Mesothelial cell of epicardium (in vitro differentiated cells): ENCODE results near the gene MAB21L4. TPM values are rescaled to one million over a fixed set of nuclear protein-coding genes. Genes with fewer than 3 reads are reported as not detected.

ENCODE experiments used
- DNase-seq, 2 experiments: peaks; one replicate each; pipeline ENCODE4 v3.0.0; 2021; ENCODE audit warnings: low spot score in 2 of 2; ENCODE audit not compliant: unreplicated experiment in 2 of 2
- H3K27ac Mint-ChIP-seq: 2 replicates; pipeline ENCODE4 v1.8.0; 2021; ENCODE audit warnings: mixed read lengths
- H3K27me3 Mint-ChIP-seq: 2 replicates; pipeline ENCODE4 v1.8.0; 2021; ENCODE audit warnings: low read depth, mixed read lengths
- H3K36me3 Mint-ChIP-seq: 2 replicates; pipeline ENCODE4 v1.8.0; 2021; ENCODE audit warnings: mixed read lengths
- H3K4me1 Mint-ChIP-seq: 2 replicates; pipeline ENCODE4 v1.8.0; 2021; ENCODE audit warnings: mixed read lengths
- H3K4me3 Mint-ChIP-seq: 2 replicates; pipeline ENCODE4 v1.8.0; 2021; ENCODE audit warnings: mild to moderate bottlenecking, moderate library complexity, mixed read lengths
- H3K9me3 Mint-ChIP-seq: 2 replicates; pipeline ENCODE4 v1.8.0; 2021; ENCODE audit warnings: mixed read lengths
- CTCF ChIP-seq: fragments of 200-600 bp; sonication (generic); IDR thresholded peaks from one replicate; pipeline ENCODE4 v1.5.0; 2021; ENCODE audit warnings: antibody characterized with exemption; ENCODE audit not compliant: unreplicated experiment
- total RNA-seq: library from RNA; stranded (reverse); gene quantifications from 3 replicates; pipeline ENCODE4 v1.2.1, GENCODE V29; 2021

Gene MAB21L4
- total RNA-seq, 1 donor from 2014 or later: 2.4 TPM

- Mint-ChIP-seq H3K27me3 (peaks cover 18% of the 10 kb centered on the region), H3K36me3 (no peaks in the 10 kb centered on the region), H3K27ac (no peak overlapping the region), H3K4me3 (no peak overlapping the region), H3K4me1 (peaks cover 8% of the 10 kb centered on the region), H3K9me3 (no peaks in the 10 kb centered on the region)
- no peak for TF ChIP-seq CTCF
- DNase-seq: peak; percentile 14 to 36
These were observed 21.8 kb upstream of the MAB21L4 start for GRCh38 chr2:240917684-240918257.

GRCh38 chr2:240917009-240917683 is 21.2 kb upstream of the MAB21L4 start:
- peaks cover 8% of the 10 kb centered on the region for H3K4me1 Mint-ChIP-seq
- H3K27ac Mint-ChIP-seq: no peak overlapping the region
- peak in 1 of 2 experiments; percentile 19 for DNase-seq
- peaks cover 20% of the 10 kb centered on the region for H3K27me3 Mint-ChIP-seq
- no peak for TF ChIP-seq CTCF
- H3K9me3 Mint-ChIP-seq: no peaks in the 10 kb centered on the region
- H3K36me3 Mint-ChIP-seq: no peaks in the 10 kb centered on the region
- H3K4me3 Mint-ChIP-seq: no peak overlapping the region

- TF ChIP-seq CTCF: no peak
- DNase-seq: peak; percentile 34 to 66
- Mint-ChIP-seq H3K27ac (no peak overlapping the region), H3K4me1 (peaks cover 8% of the 10 kb centered on the region), H3K27me3 (peaks cover 24% of the 10 kb centered on the region), H3K36me3 (no peaks in the 10 kb centered on the region), H3K9me3 (no peaks in the 10 kb centered on the region), H3K4me3 (peak overlapping the region; percentile 43)
These were observed 20.6 kb upstream of the MAB21L4 start for GRCh38 chr2:240916571-240917008.

GRCh38 chr2:240915526-240916341 is 19.8 kb upstream of the MAB21L4 start:
- peaks cover 24% of the 10 kb centered on the region for H3K27me3 Mint-ChIP-seq
- H3K4me1 Mint-ChIP-seq: peaks cover 8% of the 10 kb centered on the region
- no peak overlapping the region for H3K27ac Mint-ChIP-seq
- no peaks in the 10 kb centered on the region for H3K9me3 Mint-ChIP-seq
- TF ChIP-seq CTCF: no peak
- peak overlapping the region; percentile 8 for H3K4me3 Mint-ChIP-seq
- no peak for DNase-seq
- no peaks in the 10 kb centered on the region for H3K36me3 Mint-ChIP-seq

GRCh38 chr2:240914645-240915525 is 18.9 kb upstream of the MAB21L4 start:
- no peak overlapping the region for H3K27ac Mint-ChIP-seq
- H3K9me3 Mint-ChIP-seq: no peaks in the 10 kb centered on the region
- peak; percentile 27 for TF ChIP-seq CTCF
- H3K4me1 Mint-ChIP-seq: peaks cover 8% of the 10 kb centered on the region
- peaks cover 27% of the 10 kb centered on the region for H3K27me3 Mint-ChIP-seq
- H3K36me3 Mint-ChIP-seq: no peaks in the 10 kb centered on the region
- DNase-seq: no peak
- H3K4me3 Mint-ChIP-seq: no peak overlapping the region
